Esophagus muscularis mucosa (tissue), 3 donors: ENCODE measurements around the gene CAMSAP1.

ENCODE experiments used
- CTCF ChIP-seq, 3 experiments: fragments of 200-600 bp in 2 of 3; fragments of 450-650 bp in 1 of 3; sonication (generic) in 2 of 3; IDR thresholded peaks; one replicate each; pipeline ENCODE4 v1.5.1; 2017 to 2019; ENCODE audit warnings: antibody characterized with exemption in 3 of 3, mild to moderate bottlenecking in 2 of 3, moderate library complexity in 1 of 3
- POLR2A ChIP-seq: fragments of 450-650 bp; IDR thresholded peaks from one replicate; pipeline ENCODE4 v1.6.1; 2017; ENCODE audit warnings: antibody characterized with exemption, moderate library complexity, mild to moderate bottlenecking, low read depth
- POLR2AphosphoS5 ChIP-seq, 2 donors: sonication (generic); formaldehyde crosslinking; IDR thresholded peaks; one replicate each; pipeline ENCODE4 v1.6.1; 2017; ENCODE audit warnings: antibody characterized with exemption in 2 of 2

- no peak for TF ChIP-seq POLR2A
- no peak for TF ChIP-seq CTCF (IDR thresholded peaks at IDR 0.05)
- no peak for TF ChIP-seq POLR2AphosphoS5 (IDR thresholded peaks at IDR 0.05)
Measured at GRCh38 chr9:135766251-135766650, 141.1 kb downstream of the CAMSAP1 start.
